Endothelial cell of umbilical vein (primary cell): ENCODE data around the gene FOXB1. TPM values are rescaled to one million over a fixed set of nuclear protein-coding genes. Genes with fewer than 3 reads are reported as not detected.

Experiments
- BruUV-seq: library from RNA; stranded (reverse); fragments of 400-500 nt; replicated peaks from 2 replicates; lab custom pipeline; 2021; lab: Mats Ljungman, UMichigan
- CTCF ChIA-PET: fragments of 300-600, 350-600 bp; sonication (Branson Sonifier 250); formaldehyde crosslinking; loops from one replicate; lab custom pipeline; 2021; ENCODE audit warnings: antibody characterized with exemption, inconsistent platforms; lab: Charles Lee
- POLR2A ChIA-PET: fragments of 300-600, 350-600 bp; sonication (Branson Sonifier 250); formaldehyde crosslinking; loops from one replicate; lab custom pipeline; 2021; ENCODE audit warnings: antibody characterized with exemption, inconsistent platforms; lab: Charles Lee
- DNase-seq: peaks from one replicate; pipeline ENCODE4 v3.0.0-alpha.2; 2011; ENCODE audit warnings: low read depth, low spot score
- FAIRE-seq: peaks from 2 replicates; lab custom pipeline; 2011; peaks lifted over from hg19 to GRCh38; lab: Jason Lieb, UNC
- H2AFZ ChIP-seq: 2 replicates; pipeline ENCODE4 v1.6.0; 2012; ENCODE audit warnings: low read depth, low read length, control low read depth, inconsistent platforms
- H3K27ac ChIP-seq: 2 replicates; pipeline ENCODE4 v1.5.1; 2011; ENCODE audit warnings: low read depth, mild to moderate bottlenecking, control low read depth, low read length, moderate library complexity; ENCODE audit not compliant: insufficient read depth
- H3K27me3 ChIP-seq, 2 experiments: 2 replicates each; pipeline versions ENCODE4 v1.6.0 to v1.6.1; 2011; ENCODE audit warnings: low read length in 2 of 2, mixed read lengths in 1 of 2; ENCODE audit not compliant: control insufficient read depth in 2 of 2, insufficient read depth in 2 of 2
- H3K36me3 ChIP-seq, 2 experiments: 2 replicates in 1 of 2; 3 replicates in 1 of 2; pipeline ENCODE4 v1.5.1; 2011; ENCODE audit warnings: low read length in 2 of 2, mild to moderate bottlenecking in 1 of 2, moderate library complexity in 1 of 2; ENCODE audit not compliant: control insufficient read depth in 2 of 2, insufficient read depth in 2 of 2; ENCODE audit errors: extremely low read depth in 1 of 2
- H3K4me1 ChIP-seq: 3 replicates; pipeline ENCODE4 v1.5.1; 2011; ENCODE audit warnings: mild to moderate bottlenecking, low read length; ENCODE audit not compliant: control insufficient read depth, insufficient read depth; ENCODE audit errors: extremely low read depth
- H3K4me2 ChIP-seq: 2 replicates; pipeline ENCODE4 v1.6.1; 2011; ENCODE audit warnings: low read length, control low read depth, mixed read lengths; ENCODE audit not compliant: insufficient read depth
- H3K4me3 ChIP-seq, 3 experiments: fragments of 200-600 bp in 1 of 3; sonication (generic), shearing (Covaris generic) in 1 of 3; replicated peaks in 1 of 3; 2 replicates each; pipeline ENCODE4 v1.5.1; 2011 to 2016; ENCODE audit warnings: control low read depth in 3 of 3, low read length in 3 of 3, mild to moderate bottlenecking in 2 of 3, inconsistent platforms in 1 of 3, low read depth in 1 of 3, moderate library complexity in 1 of 3; ENCODE audit not compliant: insufficient read depth in 1 of 3
- H3K79me2 ChIP-seq: 2 replicates; pipeline ENCODE4 v1.6.0; 2012; ENCODE audit warnings: low read length, inconsistent platforms; ENCODE audit not compliant: control insufficient read depth, insufficient read depth
- H3K9ac ChIP-seq: replicated peaks from 2 replicates; pipeline ENCODE3; 2011; ENCODE audit warnings: low read length, control low read depth; ENCODE audit not compliant: insufficient read depth; ENCODE audit errors: extremely low read depth
- H3K9me1 ChIP-seq: replicated peaks from 3 replicates; pipeline ENCODE4 v1.6.0; 2011; ENCODE audit warnings: mild to moderate bottlenecking, low read length; ENCODE audit not compliant: control insufficient read depth, insufficient read depth; ENCODE audit errors: extremely low read depth
- H3K9me3 ChIP-seq: replicated peaks from 2 replicates; pipeline ENCODE4 v1.5.1; 2012; ENCODE audit warnings: low read length, inconsistent platforms; ENCODE audit not compliant: control insufficient read depth, insufficient read depth
- H4K20me1 ChIP-seq: replicated peaks from 2 replicates; pipeline ENCODE3; 2011; ENCODE audit warnings: mild to moderate bottlenecking, low read length; ENCODE audit not compliant: control insufficient read depth, insufficient read depth; ENCODE audit errors: extremely low read depth
- CTCF ChIP-seq, 2 donors: IDR thresholded peaks; 1 replicate in 1 of 2; 2 replicates in 1 of 2; pipeline ENCODE4 v1.5.1; 2011; ENCODE audit warnings: low read length in 2 of 2, mild to moderate bottlenecking in 2 of 2, moderate library complexity in 2 of 2, control low read depth in 1 of 2, inconsistent platforms in 1 of 2, low read depth in 1 of 2; ENCODE audit not compliant: insufficient read depth in 1 of 2; ENCODE audit errors: extremely low read depth in 1 of 2
- EZH2 ChIP-seq: IDR thresholded peaks from 2 replicates; pipeline ENCODE4 v1.6.1; 2012; ENCODE audit warnings: borderline replicate concordance, low read depth, mild to moderate bottlenecking, moderate library complexity, low read length, inconsistent platforms; ENCODE audit not compliant: severe bottlenecking
- FOS ChIP-seq: IDR thresholded peaks from 2 replicates; pipeline ENCODE4 v1.6.1; 2011; ENCODE audit warnings: mild to moderate bottlenecking, low read length, moderate library complexity, borderline replicate concordance; ENCODE audit not compliant: insufficient read depth
- GATA2 ChIP-seq: IDR thresholded peaks from 2 replicates; pipeline ENCODE4 v1.7.0; 2011; ENCODE audit warnings: low read depth, mild to moderate bottlenecking, moderate library complexity, mixed read lengths, low read length; ENCODE audit not compliant: insufficient read length, insufficient read depth
- JUN ChIP-seq: IDR thresholded peaks from 2 replicates; pipeline ENCODE4 v1.6.1; 2011; ENCODE audit warnings: borderline replicate concordance, low read depth; ENCODE audit not compliant: insufficient read length, insufficient read depth
- MYC ChIP-seq: IDR thresholded peaks from one replicate; pipeline ENCODE4 v1.6.1; 2011; ENCODE audit warnings: mild to moderate bottlenecking, low read depth, low read length
- POLR2A ChIP-seq: IDR thresholded peaks from 2 replicates; pipeline ENCODE4 v1.6.1; 2012; ENCODE audit warnings: low read depth, mild to moderate bottlenecking, control low read depth, low read length
- POLR2AphosphoS5 ChIP-seq: IDR thresholded peaks from 2 replicates; pipeline ENCODE4 v1.6.1; 2012; ENCODE audit warnings: low read depth, mild to moderate bottlenecking, control low read depth, low read length, moderate library complexity; ENCODE audit not compliant: insufficient read depth
- dilution Hi-C: fragments of 300-500 bp; cut with MboI; formaldehyde crosslinking; loops from one replicate; pipeline ENCODE4 v1.15.0; 2019; ENCODE audit warnings: low sequenced_read_pairs; ENCODE audit not compliant: extremely low pct_ligation_motif_present
- intact Hi-C: fragments of 100-400 bp; cut with micrococcal nuclease; formaldehyde crosslinking; loops from one replicate; pipeline ENCODE4 v1.10.0; 2022
- polyA plus RNA-seq, 4 experiments: library from polyadenylated mRNA; depleted of rRNA in 3 of 4; stranded (reverse) in 3 of 4; unstranded in 1 of 4; fragments of >200 nt; gene quantifications; 2 replicates each; pipeline versions ENCODE4 v1.2.1 to v1.2.3, GENCODE V29; 2011 to 2012; ENCODE audit warnings: missing spikeins in 1 of 4
- total RNA-seq: library from RNA; stranded (reverse); gene quantifications from 2 replicates; pipeline ENCODE4 v1.2.3, GENCODE V29; 2021
- TF ChIP-seq, protein P1 (sequence below): IDR thresholded peaks from 2 replicates; pipeline ENCODE4 v1.6.1; 2011; ENCODE audit not compliant: insufficient read depth, insufficient read length

The FOXB1 gene
- total and polyA plus RNA-seq, 2 donors (not counting 3 experiments of a cell fraction or from before 2014, with no cell fraction given): not detected

DNA sequence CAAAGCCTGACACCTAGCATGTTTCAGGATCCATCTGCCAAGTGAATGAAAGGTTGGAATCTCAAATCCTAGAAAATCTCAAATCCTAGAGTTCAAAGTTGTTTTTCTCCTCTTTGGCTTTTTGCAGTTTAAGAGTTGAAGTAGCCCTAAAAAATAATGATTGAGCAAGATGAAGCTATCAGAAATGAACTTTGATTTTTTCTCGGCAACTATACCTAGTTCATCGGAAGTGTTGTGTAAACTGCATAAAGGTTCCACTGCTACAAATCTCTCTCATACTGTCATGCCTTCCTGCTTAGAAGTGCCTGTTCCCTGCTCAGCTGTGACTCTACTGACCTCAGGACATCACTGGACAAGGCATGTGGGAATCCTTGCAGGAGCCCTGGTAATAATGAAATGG is 35.8 kb upstream of the FOXB1 start:
- no peak overlapping the region for H3K27ac ChIP-seq
- no peaks in the 10 kb centered on the region for H3K36me3 ChIP-seq
- FAIRE-seq (no peak), DNase-seq (no peak)
- no peaks in the 10 kb centered on the region for H3K9me3 ChIP-seq
- no peak overlapping the region for H3K4me2 ChIP-seq
- ChIA-PET CTCF (interaction anchor here (1.3 kb wide), 1 partner anchor 20 kb away, joined by 3 read pairs; no protein-coding TSS in a partner anchor), POLR2A (no interaction called here)
- no TSS peak for BruUV-seq
- H2AFZ ChIP-seq: no peak overlapping the region
- H3K79me2 ChIP-seq: no peaks in the 10 kb centered on the region
- no peaks in the 10 kb centered on the region for H3K4me1 ChIP-seq
- dilution Hi-C loops (no loop called here), intact Hi-C loops (no loop called here)
- H4K20me1 ChIP-seq: no peaks in the 10 kb centered on the region
- TF ChIP-seq GATA2 (no peak), MYC (no peak), POLR2A (no peak), JUN (no peak), FOS (no peak)
- TF ChIP-seq, protein P1, sequence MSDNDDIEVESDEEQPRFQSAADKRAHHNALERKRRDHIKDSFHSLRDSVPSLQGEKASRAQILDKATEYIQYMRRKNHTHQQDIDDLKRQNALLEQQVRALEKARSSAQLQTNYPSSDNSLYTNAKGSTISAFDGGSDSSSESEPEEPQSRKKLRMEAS: no peak
- no peak overlapping the region for H3K4me3 ChIP-seq
- H3K9me1 ChIP-seq: no peaks in the 10 kb centered on the region
- H3K27me3 ChIP-seq: peaks cover 0 to 2% of the 10 kb centered on the region in 2 experiments
- no peak overlapping the region for H3K9ac ChIP-seq

- Histone ChIP-seq H3K9ac (no peak overlapping the region), H3K27ac (no peak overlapping the region), H3K9me3 (no peaks in the 10 kb centered on the region), H3K4me3 (no peak overlapping the region), H3K79me2 (no peaks in the 10 kb centered on the region), H3K9me1 (no peaks in the 10 kb centered on the region), H2AFZ (no peak overlapping the region), H3K4me2 (no peak overlapping the region), H4K20me1 (no peaks in the 10 kb centered on the region), H3K27me3 (peaks cover 0 to 4% of the 10 kb centered on the region in 2 experiments), H3K36me3 (no peaks in the 10 kb centered on the region), H3K4me1 (no peaks in the 10 kb centered on the region)
- dilution Hi-C loops: no loop called here
- TF ChIP-seq GATA2 (no peak), POLR2A (no peak), FOS (no peak), JUN (no peak), POLR2AphosphoS5 (no peak), EZH2 (no peak), CTCF (IDR thresholded peaks at IDR 0.05; ENCODE audit: extremely low read depth in 1 of 2, insufficient read depth in 1 of 2, low read depth in 1 of 2, low read length in 2 of 2) (no peak), MYC (no peak)
- TF ChIP-seq, protein P1: no peak
- DNase-seq: no peak
- intact Hi-C loops: loop anchor here (2.0 kb wide), 1 partner anchor 17 kb away; no protein-coding TSS in a partner anchor
- no peak for FAIRE-seq
- BruUV-seq: no TSS peak
- ChIA-PET POLR2A (no interaction called here), CTCF (interaction anchor here (1.5 kb wide), 1 partner anchor 72 kb away, joined by 3 read pairs; no protein-coding TSS in a partner anchor)
Observed at GRCh38 chr15:59972241-59972640, 31.9 kb upstream of the FOXB1 start.
